MCF 10A (cell line): ENCODE results near the gene EVC2. TPM values are rescaled to one million over a fixed set of nuclear protein-coding genes. Genes with fewer than 3 reads are reported as not detected.

Experiments used
- BruUV-seq: library from RNA; stranded (reverse); fragments of 400-500 nt; replicated peaks from 2 replicates; lab custom pipeline; 2021; lab: Mats Ljungman, UMichigan
- CTCF ChIA-PET: fragments of 300-600 bp; sonication (Branson Sonifier 250); formaldehyde crosslinking; extraction: SDS; loops from one replicate; lab custom pipeline; 2021; ENCODE audit warnings: antibody characterized with exemption, inconsistent platforms; lab: Yijun Ruan, JAX
- POLR2A ChIA-PET: fragments of 300-600, 350-650 bp; sonication (Branson Sonifier 250); formaldehyde crosslinking; extraction: SDS; loops from one replicate; lab custom pipeline; 2020; ENCODE audit warnings: antibody characterized with exemption, inconsistent platforms; lab: Yijun Ruan, JAX
- DNase-seq: peaks from one replicate; pipeline ENCODE4 v3.0.0-alpha.2; 2018; ENCODE audit not compliant: unreplicated experiment
- H3K27ac Mint-ChIP-seq: one replicate; pipeline ENCODE4 v1.8.0; 2022; ENCODE audit warnings: mild to moderate bottlenecking, low read depth, mixed read lengths; ENCODE audit not compliant: unreplicated experiment
- H3K27me3 Mint-ChIP-seq: one replicate; pipeline ENCODE4 v1.8.0; 2022; ENCODE audit warnings: mixed read lengths; ENCODE audit not compliant: insufficient read depth, unreplicated experiment
- H3K36me3 Mint-ChIP-seq: one replicate; pipeline ENCODE4 v1.8.0; 2022; ENCODE audit warnings: mild to moderate bottlenecking, moderate library complexity, mixed read lengths; ENCODE audit not compliant: insufficient read depth, unreplicated experiment
- H3K4me1 Mint-ChIP-seq: one replicate; pipeline ENCODE4 v1.8.0; 2022; ENCODE audit warnings: mixed read lengths; ENCODE audit not compliant: insufficient read depth, unreplicated experiment
- H3K4me3 Mint-ChIP-seq: one replicate; pipeline ENCODE4 v1.8.0; 2022; ENCODE audit warnings: mild to moderate bottlenecking, moderate library complexity, mixed read lengths; ENCODE audit not compliant: unreplicated experiment
- H3K9me3 Mint-ChIP-seq: one replicate; pipeline ENCODE4 v1.8.0; 2022; ENCODE audit warnings: mixed read lengths; ENCODE audit not compliant: unreplicated experiment
- intact Hi-C: fragments of 100-400 bp; cut with micrococcal nuclease; formaldehyde crosslinking; loops from 2 replicates; pipeline ENCODE4 v1.14.1; 2022
- total RNA-seq: library from RNA; stranded (reverse); gene quantifications from 2 replicates; pipeline ENCODE4 v1.2.3, GENCODE V29; 2022
- TF ChIP-seq, protein P1 (sequence below): fragments of 200-600 bp; IDR thresholded peaks from one replicate; pipeline ENCODE4 v1.8.0; 2022; ENCODE audit warnings: antibody characterized with exemption, mild to moderate bottlenecking; ENCODE audit not compliant: unreplicated experiment

Gene EVC2
- total RNA-seq, 1 experiment from 2014 or later: 5.5 TPM

DNA sequence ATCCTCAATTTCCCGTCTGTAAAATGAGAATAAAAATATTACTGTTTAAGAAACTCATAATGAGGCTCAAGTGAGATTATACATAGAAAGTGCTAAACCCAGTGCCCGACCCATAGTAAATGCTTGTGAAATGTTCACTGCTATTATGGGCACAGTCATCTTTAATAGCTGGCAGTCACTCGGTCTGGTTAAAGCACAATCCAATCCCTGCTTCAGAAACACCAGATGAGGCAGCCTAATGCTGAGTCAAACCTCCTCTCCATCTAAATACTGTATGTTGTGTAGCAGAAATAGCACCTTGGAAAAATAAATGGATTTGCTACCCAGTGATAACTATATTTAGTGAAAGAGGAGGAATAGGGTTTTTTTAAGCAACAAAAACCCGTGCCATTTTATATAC, 14.5 kb downstream of the EVC2 start:
- H3K27me3 Mint-ChIP-seq: no peaks in the 10 kb centered on the region

DNA sequence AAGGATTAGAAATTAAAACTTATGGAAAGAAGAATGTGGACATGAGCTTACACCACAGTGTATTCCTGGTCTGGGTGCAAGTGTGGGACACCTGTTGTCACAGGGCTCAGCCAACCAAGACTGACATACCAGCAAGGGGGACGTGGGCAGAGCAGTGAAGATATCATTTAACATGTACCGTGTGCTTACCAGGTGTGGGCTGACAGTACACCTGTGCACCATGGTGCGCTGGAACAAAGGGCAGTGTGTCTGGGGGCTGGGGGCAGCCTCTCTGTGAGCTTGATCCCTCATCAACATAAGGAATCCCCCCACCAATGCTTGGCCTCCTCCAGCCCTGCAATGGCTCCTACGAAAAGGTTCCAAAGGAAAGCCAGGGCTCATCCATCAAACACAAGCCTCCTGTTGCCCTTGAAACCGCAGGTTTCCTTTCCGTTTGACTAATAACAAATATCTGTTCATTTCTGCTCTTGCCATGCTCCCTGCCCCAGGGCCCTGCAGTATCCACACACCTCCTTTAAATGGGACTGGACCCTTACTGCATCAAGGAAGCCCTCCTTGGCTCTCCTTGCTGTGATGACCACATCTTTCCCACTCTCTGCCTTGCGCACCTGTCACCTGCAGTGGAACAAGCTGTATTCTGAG, 16.7 kb downstream of the EVC2 start:
- H3K9me3 Mint-ChIP-seq: no peaks in the 10 kb centered on the region
- H3K36me3 Mint-ChIP-seq: peaks cover 29% of the 10 kb centered on the region
- no peak for DNase-seq
- ChIA-PET POLR2A (no interaction called here), CTCF (no interaction called here)
- no peak overlapping the region for H3K27ac Mint-ChIP-seq
- no peaks in the 10 kb centered on the region for H3K27me3 Mint-ChIP-seq
- no peak overlapping the region for H3K4me3 Mint-ChIP-seq
- no peaks in the 10 kb centered on the region for H3K4me1 Mint-ChIP-seq
- TF ChIP-seq, protein P1, sequence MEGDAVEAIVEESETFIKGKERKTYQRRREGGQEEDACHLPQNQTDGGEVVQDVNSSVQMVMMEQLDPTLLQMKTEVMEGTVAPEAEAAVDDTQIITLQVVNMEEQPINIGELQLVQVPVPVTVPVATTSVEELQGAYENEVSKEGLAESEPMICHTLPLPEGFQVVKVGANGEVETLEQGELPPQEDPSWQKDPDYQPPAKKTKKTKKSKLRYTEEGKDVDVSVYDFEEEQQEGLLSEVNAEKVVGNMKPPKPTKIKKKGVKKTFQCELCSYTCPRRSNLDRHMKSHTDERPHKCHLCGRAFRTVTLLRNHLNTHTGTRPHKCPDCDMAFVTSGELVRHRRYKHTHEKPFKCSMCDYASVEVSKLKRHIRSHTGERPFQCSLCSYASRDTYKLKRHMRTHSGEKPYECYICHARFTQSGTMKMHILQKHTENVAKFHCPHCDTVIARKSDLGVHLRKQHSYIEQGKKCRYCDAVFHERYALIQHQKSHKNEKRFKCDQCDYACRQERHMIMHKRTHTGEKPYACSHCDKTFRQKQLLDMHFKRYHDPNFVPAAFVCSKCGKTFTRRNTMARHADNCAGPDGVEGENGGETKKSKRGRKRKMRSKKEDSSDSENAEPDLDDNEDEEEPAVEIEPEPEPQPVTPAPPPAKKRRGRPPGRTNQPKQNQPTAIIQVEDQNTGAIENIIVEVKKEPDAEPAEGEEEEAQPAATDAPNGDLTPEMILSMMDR: no peak
- no TSS peak for BruUV-seq
- intact Hi-C loops: no loop called here

More for the DNA sequence above, 14.5 kb downstream of the EVC2 start:
- intact Hi-C loops: no loop called here
- ChIA-PET POLR2A (no interaction called here), CTCF (no interaction called here)
- peaks cover 31% of the 10 kb centered on the region for H3K36me3 Mint-ChIP-seq
- DNase-seq: no peak
- TF ChIP-seq, protein P1: no peak
- H3K27ac Mint-ChIP-seq: no peak overlapping the region
- no peak overlapping the region for H3K4me3 Mint-ChIP-seq
- no peaks in the 10 kb centered on the region for H3K9me3 Mint-ChIP-seq
- no TSS peak for BruUV-seq
- no peaks in the 10 kb centered on the region for H3K4me1 Mint-ChIP-seq

DNA sequence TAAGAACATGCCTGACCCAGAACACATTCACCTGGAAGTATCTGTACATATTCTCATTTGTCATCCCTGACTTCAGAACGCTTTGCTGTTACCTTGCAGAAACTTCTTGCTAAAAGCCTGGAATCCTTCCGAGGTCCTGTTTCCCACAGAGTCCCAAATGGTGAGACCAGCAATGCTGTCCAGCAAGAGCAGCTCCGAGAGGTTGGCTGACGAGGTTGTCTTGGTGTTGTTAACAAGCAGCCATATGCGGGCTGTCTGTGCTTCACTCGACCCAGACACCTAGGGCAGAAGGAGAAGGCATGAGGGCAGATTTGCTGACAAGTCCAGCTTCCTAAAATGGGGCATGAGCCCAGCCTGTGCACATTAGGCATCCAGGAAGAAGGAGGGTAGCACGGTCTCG, 19.3 kb downstream of the EVC2 start:
- Mint-ChIP-seq H3K27ac (no peak overlapping the region), H3K4me3 (no peak overlapping the region), H3K9me3 (no peaks in the 10 kb centered on the region), H3K36me3 (peaks cover 22% of the 10 kb centered on the region), H3K4me1 (no peaks in the 10 kb centered on the region), H3K27me3 (no peaks in the 10 kb centered on the region)
- CTCF ChIA-PET: interaction anchor here (1.0 kb wide), 1 partner anchor 131 kb away, joined by 3 read pairs; no protein-coding TSS in a partner anchor
- TF ChIP-seq, protein P1: no peak
- intact Hi-C loops: no loop called here
- POLR2A ChIA-PET: no interaction called here
- BruUV-seq: no TSS peak
- DNase-seq: no peak

DNA sequence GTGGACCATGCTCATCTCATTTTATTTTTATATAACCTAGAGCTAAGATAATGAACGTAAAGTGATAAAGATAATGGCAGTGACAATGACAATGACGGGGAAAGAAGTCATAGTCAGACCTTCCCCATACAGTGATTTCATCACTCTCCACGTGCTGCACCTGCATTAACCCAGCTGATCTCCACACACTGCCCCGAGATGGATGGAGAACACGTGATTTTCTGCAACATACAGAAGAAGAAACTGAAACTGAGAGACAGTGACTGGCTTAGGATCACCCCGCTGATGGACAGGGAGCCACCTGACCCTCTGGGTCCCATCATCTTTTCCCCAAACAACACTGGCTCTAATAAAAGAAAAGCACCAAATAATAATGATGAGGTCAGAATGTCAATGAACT, 22.0 kb downstream of the EVC2 start:
- Mint-ChIP-seq H3K27ac (no peak overlapping the region), H3K27me3 (no peaks in the 10 kb centered on the region), H3K36me3 (peaks cover 20% of the 10 kb centered on the region), H3K4me3 (no peak overlapping the region), H3K4me1 (no peaks in the 10 kb centered on the region), H3K9me3 (no peaks in the 10 kb centered on the region)
- ChIA-PET CTCF (no interaction called here), POLR2A (no interaction called here)
- DNase-seq: no peak
- intact Hi-C loops: no loop called here
- BruUV-seq: no TSS peak
- TF ChIP-seq, protein P1: no peak
